Measurements from ENCODE around the gene SCN5A. TPM values are rescaled to one million over a fixed set of nuclear protein-coding genes. Genes with fewer than 3 reads are reported as not detected.

Gene SCN5A
- total RNA-seq, 4 donors from 2014 or later: 0.39 to 0.42 TPM; not detected in 2

DNA sequence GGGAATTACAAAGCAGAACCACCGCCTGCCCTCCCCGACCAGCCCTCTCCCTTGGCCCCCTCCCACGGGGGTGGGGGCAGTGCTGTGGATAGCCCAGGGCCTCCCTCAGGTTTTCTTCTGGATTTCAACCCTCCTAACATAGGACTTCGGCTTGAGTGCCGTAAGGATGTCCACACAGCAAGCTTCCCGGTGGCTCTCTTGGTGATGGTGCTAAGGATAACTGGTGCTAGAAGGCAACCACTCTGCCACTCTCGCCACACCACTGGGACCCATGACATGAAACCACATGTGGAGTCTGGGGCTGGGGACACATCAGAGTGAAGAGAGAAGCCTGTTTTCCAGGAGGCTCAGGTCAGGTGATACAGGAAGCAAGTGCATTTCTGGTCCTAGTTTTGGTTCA is 35.4 kb downstream of the SCN5A start:
- intact Hi-C loops (cut with DNase I; ENCODE audit: low total_unique reads): no loop called here
- DNase-seq (ENCODE audit: low spot score in 2 of 2): no peak
- 76 to 77% methylated on average over 7 of the region's 7 CpGs for WGBS, 2 donors
- TF ChIP-seq POLR2A (IDR thresholded peaks at IDR 0.05): no peak
- TF ChIP-seq, protein P1, sequence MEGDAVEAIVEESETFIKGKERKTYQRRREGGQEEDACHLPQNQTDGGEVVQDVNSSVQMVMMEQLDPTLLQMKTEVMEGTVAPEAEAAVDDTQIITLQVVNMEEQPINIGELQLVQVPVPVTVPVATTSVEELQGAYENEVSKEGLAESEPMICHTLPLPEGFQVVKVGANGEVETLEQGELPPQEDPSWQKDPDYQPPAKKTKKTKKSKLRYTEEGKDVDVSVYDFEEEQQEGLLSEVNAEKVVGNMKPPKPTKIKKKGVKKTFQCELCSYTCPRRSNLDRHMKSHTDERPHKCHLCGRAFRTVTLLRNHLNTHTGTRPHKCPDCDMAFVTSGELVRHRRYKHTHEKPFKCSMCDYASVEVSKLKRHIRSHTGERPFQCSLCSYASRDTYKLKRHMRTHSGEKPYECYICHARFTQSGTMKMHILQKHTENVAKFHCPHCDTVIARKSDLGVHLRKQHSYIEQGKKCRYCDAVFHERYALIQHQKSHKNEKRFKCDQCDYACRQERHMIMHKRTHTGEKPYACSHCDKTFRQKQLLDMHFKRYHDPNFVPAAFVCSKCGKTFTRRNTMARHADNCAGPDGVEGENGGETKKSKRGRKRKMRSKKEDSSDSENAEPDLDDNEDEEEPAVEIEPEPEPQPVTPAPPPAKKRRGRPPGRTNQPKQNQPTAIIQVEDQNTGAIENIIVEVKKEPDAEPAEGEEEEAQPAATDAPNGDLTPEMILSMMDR (IDR thresholded peaks at IDR 0.05): no peak
- no peak overlapping the region for H3K4me3 ChIP-seq (ENCODE audit: low read depth, poor library complexity, severe bottlenecking)

- no peak for DNase-seq (ENCODE audit: low spot score in 2 of 2)
- WGBS, 2 donors: 87 to 90% methylated on average over 5 of the region's 5 CpGs
These were observed 36.1 kb downstream of the SCN5A start for GRCh38 chr3:38613426-38613825.

GRCh38 chr3:38611866-38612265 is 37.6 kb downstream of the SCN5A start:
- intact Hi-C loops (cut with DNase I; ENCODE audit: low total_unique reads): no loop called here
- H3K4me3 ChIP-seq (ENCODE audit: low read depth, poor library complexity, severe bottlenecking): no peak overlapping the region
- no peak for DNase-seq (ENCODE audit: low spot score in 2 of 2)
- 85 to 98% methylated on average over 3 to 4 of the region's 4 CpGs for WGBS, 2 donors
- TF ChIP-seq, protein P1 (IDR thresholded peaks at IDR 0.05): no peak
- TF ChIP-seq POLR2A (IDR thresholded peaks at IDR 0.05): no peak

More at GRCh38 chr3:38613426-38613825, 36.1 kb downstream of the SCN5A start:
- no peak for TF ChIP-seq POLR2A (IDR thresholded peaks at IDR 0.05)
- TF ChIP-seq, protein P1 (IDR thresholded peaks at IDR 0.05): no peak
- intact Hi-C loops (cut with DNase I; ENCODE audit: low total_unique reads): no loop called here
- H3K4me3 ChIP-seq (ENCODE audit: low read depth, poor library complexity, severe bottlenecking): no peak overlapping the region

DNA sequence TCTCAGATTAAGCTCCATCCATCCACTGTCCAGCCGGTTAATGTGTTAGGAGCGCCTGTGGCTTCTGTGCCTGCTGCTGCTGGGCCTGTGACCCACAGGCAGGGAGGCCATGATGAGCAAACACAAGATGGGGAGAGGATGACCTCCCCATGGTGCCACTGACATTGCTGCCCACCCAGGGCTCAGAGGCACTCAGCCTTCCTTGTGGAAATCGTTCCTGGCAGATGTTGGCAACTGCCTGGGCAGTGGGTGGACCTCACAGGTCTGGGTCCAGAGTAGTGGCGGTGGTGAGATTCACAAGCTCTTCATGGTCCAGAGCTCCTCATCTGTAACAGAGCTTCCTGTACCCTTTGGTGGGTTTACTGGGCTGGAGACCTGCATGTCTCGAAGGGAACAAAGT is 38.6 kb downstream of the SCN5A start:
- intact Hi-C loops (cut with DNase I; ENCODE audit: low total_unique reads): no loop called here
- TF ChIP-seq, protein P1 (IDR thresholded peaks at IDR 0.05): no peak
- TF ChIP-seq POLR2A (IDR thresholded peaks at IDR 0.05): no peak
- H3K4me3 ChIP-seq (ENCODE audit: low read depth, poor library complexity, severe bottlenecking): no peak overlapping the region
- DNase-seq (ENCODE audit: low spot score in 2 of 2): no peak
- WGBS, 2 donors: 90 to 96% methylated on average over 5 of the region's 5 CpGs

- WGBS, 2 donors: 88 to 93% methylated on average over 5 to 6 of the region's 6 CpGs
- H3K4me3 ChIP-seq (ENCODE audit: low read depth, poor library complexity, severe bottlenecking): no peak overlapping the region
- TF ChIP-seq, protein P1 (IDR thresholded peaks at IDR 0.05): no peak
- no peak for TF ChIP-seq POLR2A (IDR thresholded peaks at IDR 0.05)
- intact Hi-C loops (cut with DNase I; ENCODE audit: low total_unique reads): no loop called here
- DNase-seq (ENCODE audit: low spot score in 2 of 2): no peak
These were observed 39.1 kb downstream of the SCN5A start for GRCh38 chr3:38610436-38610835.

DNA sequence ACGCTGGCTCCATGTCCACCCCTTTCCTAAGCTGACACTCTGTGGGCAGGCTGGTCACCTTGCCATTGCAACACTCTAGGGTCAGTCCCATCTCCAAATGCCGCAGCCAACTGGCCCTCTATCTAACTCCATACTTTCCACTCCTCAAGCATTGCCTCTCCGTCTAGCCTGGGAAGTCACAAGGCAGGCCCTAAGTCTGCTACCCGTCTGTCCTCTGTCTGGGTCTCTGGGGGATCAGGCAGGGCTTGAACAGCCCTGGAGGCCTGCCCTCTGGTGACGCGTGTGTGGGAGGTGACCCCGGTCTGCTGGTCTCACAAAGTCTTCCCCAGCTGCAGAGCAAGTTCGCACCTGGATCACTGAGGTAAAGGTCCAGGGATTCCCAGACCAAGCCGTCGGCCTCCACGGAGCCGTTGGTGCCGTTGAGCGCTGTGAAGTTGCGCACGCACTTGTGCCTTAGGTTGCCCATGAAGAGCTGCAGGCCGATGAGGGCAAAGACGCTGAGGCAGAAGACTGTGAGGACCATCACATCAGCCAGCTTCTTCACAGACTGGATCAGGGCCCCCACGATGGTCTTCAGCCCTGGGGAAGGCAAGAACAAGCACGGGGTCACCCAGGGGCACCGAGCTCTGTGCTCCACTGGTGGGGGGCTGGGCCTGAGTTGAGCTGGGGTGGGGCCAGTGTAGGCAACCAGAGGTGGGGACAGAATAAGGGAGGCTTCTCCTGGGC is 39.9 kb downstream of the SCN5A start:
- 91 to 92% methylated on average over 21 of the region's 21 CpGs for WGBS, 2 donors
- H3K4me3 ChIP-seq (ENCODE audit: low read depth, poor library complexity, severe bottlenecking): no peak overlapping the region
- DNase-seq (ENCODE audit: low spot score in 2 of 2): no peak
- no peak for TF ChIP-seq POLR2A (IDR thresholded peaks at IDR 0.05)
- TF ChIP-seq, protein P1 (IDR thresholded peaks at IDR 0.05): no peak
- intact Hi-C loops (cut with DNase I; ENCODE audit: low total_unique reads): no loop called here
